Anterior cingulate cortex (tissue), 58 donors: ENCODE results near the gene SBF1.
A peak's percentile ranks its signal among the peaks of the same experiment; 100 is the strongest.

Source experiments
- DNase-seq, 58 donors: peaks; one replicate each; lab custom pipeline; 2025; lab: John Stamatoyannopoulos, UW

The SBF1 gene

GRCh38 chr22:50486561-50487289, 11.9 kb upstream of the SBF1 start, which contains the start of gene MIOX:
Gene MIOX (plus strand): TSS chr22:50486859. CDS start chr22:50486898, 39 bp downstream.
- DNase-seq: no peak

DNA sequence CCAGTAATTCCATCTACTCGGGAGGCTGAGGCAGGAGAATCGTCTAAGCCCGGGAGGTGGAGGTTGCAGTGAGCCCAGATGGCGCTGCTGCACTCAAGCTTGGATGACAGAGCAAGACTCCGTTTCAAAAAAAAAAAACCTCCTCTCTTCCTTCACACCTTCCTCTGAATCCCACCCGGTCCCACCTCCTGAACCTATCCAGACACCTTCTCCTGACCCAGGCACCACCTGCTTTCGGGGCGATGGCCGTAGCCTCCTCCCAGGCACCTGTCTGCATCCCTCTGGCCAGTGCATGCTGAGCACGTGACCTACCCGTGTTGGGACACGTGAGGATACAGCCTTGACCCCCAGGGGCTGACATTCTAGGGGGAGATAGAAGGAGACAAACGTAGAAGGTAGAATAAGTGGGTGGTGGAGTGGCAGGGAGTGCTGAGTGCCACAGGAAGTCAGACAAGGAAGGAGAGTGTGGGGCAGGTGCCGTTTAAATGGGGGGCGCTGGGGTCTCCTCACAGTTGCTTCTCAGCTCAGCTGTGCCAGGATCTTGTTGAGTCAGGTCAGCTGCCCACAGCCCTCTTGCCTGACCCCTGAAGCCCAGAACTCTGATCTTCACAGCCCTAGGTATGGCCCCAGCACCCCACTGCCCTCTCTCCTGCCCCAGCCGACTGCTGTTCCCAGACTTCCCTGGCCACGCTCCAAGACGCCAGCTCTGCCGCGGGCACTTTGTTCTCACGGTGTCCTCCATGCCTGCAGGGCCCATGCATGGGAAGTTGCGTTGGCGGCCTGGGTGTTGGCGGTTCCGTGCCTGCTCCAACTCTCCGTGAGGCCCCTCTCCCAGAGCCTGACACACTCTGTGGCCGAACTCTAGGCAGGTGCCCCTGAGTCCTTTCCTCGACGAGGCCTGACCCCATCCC, 10.6 kb upstream of the SBF1 start:
- no peak for DNase-seq

- no peak for DNase-seq
These were observed 9.4 kb upstream of the SBF1 start for GRCh38 chr22:50483977-50484853.

GRCh38 chr22:50483556-50483955, 8.7 kb upstream of the SBF1 start:
- DNase-seq: no peak

DNA sequence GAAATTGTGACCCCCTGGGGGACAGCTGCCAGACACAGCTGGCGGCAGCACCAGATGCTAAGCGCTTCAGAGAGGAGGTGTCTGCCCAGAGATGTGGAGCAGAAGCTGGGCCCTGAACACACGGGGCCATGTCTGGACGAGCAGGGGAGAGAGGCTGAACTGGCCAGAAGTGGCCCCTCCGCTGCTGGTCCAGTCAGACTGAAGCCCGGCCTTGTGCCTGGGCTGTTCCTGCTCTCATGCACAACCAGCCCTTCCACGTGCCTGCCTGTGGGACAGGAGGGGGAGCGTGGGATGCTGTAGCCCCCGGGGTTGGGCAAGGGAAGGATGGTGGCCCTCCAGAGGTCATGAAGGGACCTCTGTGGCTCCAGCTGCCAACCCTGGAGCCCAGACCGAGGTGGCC, 8.3 kb upstream of the SBF1 start:
- DNase-seq: no peak

GRCh38 chr22:50482107-50483074, 7.6 kb upstream of the SBF1 start:
- DNase-seq: no peak

DNA sequence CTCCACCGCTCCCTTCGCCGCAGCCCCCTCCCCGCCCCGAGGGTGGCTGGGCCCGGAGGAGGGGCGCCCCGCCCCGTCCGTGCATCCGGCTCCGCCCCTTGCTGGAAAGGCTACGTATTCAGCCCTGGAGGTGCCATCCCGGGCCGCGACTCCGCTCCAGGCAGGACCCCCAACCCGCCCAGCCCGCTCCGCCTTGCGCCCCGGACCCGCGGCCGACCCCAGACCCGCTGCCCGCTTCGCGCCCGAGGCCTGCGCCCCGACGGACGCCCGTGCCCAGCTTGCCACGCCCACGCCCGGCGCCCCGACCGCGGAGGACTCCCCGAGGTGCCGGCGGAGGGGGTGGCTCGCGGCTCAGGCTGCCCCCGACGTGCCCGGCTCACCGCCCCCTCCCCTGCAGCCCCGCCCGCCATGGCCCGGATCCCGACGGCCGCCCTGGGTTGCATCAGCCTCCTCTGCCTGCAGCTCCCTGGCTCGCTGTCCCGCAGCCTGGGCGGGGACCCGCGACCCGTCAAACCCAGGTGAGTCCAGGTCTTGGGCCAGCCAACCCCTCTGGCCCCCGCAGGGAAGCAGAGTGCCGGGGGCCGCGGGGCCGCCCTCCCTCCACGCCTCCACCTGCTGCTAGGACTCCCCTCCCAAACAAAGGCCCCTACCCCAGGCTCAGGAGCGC, 6.7 kb upstream of the SBF1 start, which contains the start of gene ADM2:
Gene ADM2, plus strand, starts transcription at position 104 of the 667 bp plus-strand sequence. Its CDS starts 305 bp downstream, at position 409.
- DNase-seq: no peak

- DNase-seq: no peak
These were observed 6.2 kb upstream of the SBF1 start for GRCh38 chr22:50481045-50481439.

DNA sequence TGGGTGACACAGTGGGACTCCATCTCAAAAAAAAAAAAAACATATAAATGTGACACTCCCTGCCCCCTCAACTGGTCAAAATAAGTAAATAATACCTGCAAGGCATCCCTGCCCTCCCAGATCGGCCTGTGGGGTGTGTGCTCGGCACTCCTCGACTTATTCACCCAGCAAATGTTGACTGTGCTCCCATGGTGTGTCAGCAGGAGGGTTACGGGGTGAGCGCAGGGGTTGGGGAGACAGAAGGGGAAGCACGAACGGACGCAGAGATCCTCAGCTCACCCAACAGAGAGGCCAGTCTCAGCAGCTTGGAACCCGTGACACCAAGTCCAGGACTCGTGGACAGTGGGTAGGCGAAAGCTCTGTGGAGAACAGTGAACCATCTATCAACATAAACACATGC, 4.9 kb upstream of the SBF1 start:
- no peak for DNase-seq

GRCh38 chr22:50477923-50478322, 3.1 kb upstream of the SBF1 start:
- DNase-seq: no peak

DNA sequence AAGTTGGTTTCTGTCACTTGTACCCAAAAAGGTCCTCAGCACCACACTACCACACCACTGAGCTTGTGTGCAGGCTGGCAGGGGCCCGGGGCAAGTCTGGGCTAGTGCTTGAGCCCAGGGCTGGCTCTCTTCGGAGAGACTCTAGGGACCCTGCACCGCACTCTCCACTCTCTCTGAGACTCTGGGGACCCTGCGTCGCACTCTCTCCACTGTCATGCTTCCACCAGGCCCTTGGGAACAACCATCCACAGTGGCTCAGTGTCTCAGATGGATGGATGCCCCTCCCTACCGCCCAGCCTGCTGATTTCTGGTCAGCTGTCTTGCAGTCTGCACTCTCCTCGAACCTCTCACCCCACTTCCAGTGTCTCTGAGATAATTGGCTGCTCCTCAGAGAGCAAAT, 2.0 kb upstream of the SBF1 start:
- no peak for DNase-seq

DNA sequence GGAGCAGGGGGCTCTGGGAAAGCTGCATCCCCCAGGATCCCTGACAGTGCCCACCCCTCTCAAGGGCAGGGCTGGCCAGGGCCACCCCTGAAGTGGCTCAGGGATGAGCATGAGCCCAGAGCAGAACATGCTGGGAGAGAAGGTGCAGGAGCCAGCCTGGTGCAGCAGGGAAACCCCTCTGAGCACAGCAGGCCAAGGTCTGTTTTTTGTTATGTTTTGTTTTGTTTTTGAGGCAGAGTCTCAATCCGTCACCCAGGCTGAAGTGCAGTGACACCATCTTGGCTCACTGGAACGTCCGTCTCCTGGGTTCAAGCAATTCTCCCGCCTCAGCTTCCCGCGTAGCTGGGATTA, 792 bp upstream of the SBF1 start:
- no peak for DNase-seq

GRCh38 chr22:50473855-50474671, 772 bp downstream of the SBF1 start:
- DNase-seq: peak in 16 of 58 donors; percentile 19 to 44 (median 25)

GRCh38 chr22:50473088-50473487, 1.7 kb downstream of the SBF1 start:
- no peak for DNase-seq

GRCh38 chr22:50471962-50472361, 2.9 kb downstream of the SBF1 start:
- DNase-seq: no peak

- peak in 42 of 58 donors; percentile 17 to 79 (median 54) for DNase-seq
These were observed 3.5 kb downstream of the SBF1 start for GRCh38 chr22:50471197-50471847.

- no peak for DNase-seq
These were observed 4.3 kb downstream of the SBF1 start for GRCh38 chr22:50470491-50470890.
